Upper lobe of right lung (tissue), 1 donor: ENCODE results near the gene CDA. TPM values are rescaled to one million over a fixed set of nuclear protein-coding genes. Genes with fewer than 3 reads are reported as not detected.

ENCODE experiments used
- ATAC-seq: fragments of 200-7000 bp; cut with Tn5 transposase; one replicate; pipeline ENCODE4 v1.9.1; 2020; ENCODE audit warnings: mild to moderate bottlenecking, moderate library complexity
- DNase-seq: peaks from one replicate; pipeline ENCODE4 v3.0.0-alpha.2; 2020
- H3K27ac ChIP-seq: fragments of 200-600 bp; one replicate; pipeline ENCODE4 v1.8.0; 2022
- H3K27me3 ChIP-seq: fragments of 200-600 bp; one replicate; pipeline ENCODE4 v1.8.0; 2022; ENCODE audit warnings: mild to moderate bottlenecking
- H3K36me3 ChIP-seq: fragments of 200-600 bp; one replicate; pipeline ENCODE4 v1.8.0; 2022
- H3K4me1 ChIP-seq: fragments of 200-600 bp; one replicate; pipeline ENCODE4 v1.8.0; 2022
- H3K4me3 ChIP-seq: fragments of 200-600 bp; one replicate; pipeline ENCODE4 v1.8.0; 2022; ENCODE audit warnings: mild to moderate bottlenecking
- H3K9me3 ChIP-seq: fragments of 200-600 bp; one replicate; pipeline ENCODE4 v1.8.0; 2022
- intact Hi-C: fragments of 100-400 bp; cut with DNase I; formaldehyde crosslinking; loops from one replicate; pipeline ENCODE4 v1.11.0; 2022
- total RNA-seq: library from RNA; stranded (reverse); fragmentation: NEBNext Ultra II Directional; extraction: Animal tissue kit (Norgen Biotek cat#: 25700); gene quantifications from one replicate; pipeline ENCODE4 v1.2.1, GENCODE V29; 2021
- TF ChIP-seq, protein P1 (sequence below): fragments of 200-600 bp; IDR thresholded peaks from one replicate; pipeline ENCODE4 v1.8.0; 2022; ENCODE audit warnings: antibody characterized with exemption
- donor health status: DM: no; HTN: yes; CAD: no; lungs with severe emphysema.

Gene CDA
- total RNA-seq, 1 donor from 2014 or later, result 8.8 TPM

GRCh38 chr1:20658166-20658915 is 69.4 kb downstream of the CDA start:
- H3K4me3 ChIP-seq, result no peak overlapping the region
- ATAC-seq, result no peak
- peaks cover 62% of the 10 kb centered on the region for H3K36me3 ChIP-seq
- intact Hi-C loops, result no loop called here
- TF ChIP-seq, protein P1, sequence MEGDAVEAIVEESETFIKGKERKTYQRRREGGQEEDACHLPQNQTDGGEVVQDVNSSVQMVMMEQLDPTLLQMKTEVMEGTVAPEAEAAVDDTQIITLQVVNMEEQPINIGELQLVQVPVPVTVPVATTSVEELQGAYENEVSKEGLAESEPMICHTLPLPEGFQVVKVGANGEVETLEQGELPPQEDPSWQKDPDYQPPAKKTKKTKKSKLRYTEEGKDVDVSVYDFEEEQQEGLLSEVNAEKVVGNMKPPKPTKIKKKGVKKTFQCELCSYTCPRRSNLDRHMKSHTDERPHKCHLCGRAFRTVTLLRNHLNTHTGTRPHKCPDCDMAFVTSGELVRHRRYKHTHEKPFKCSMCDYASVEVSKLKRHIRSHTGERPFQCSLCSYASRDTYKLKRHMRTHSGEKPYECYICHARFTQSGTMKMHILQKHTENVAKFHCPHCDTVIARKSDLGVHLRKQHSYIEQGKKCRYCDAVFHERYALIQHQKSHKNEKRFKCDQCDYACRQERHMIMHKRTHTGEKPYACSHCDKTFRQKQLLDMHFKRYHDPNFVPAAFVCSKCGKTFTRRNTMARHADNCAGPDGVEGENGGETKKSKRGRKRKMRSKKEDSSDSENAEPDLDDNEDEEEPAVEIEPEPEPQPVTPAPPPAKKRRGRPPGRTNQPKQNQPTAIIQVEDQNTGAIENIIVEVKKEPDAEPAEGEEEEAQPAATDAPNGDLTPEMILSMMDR, result no peak
- DNase-seq, result no peak
- H3K4me1 ChIP-seq, result peaks cover 18% of the 10 kb centered on the region
- H3K27me3 ChIP-seq, result no peaks in the 10 kb centered on the region
- no peak overlapping the region for H3K27ac ChIP-seq
- no peaks in the 10 kb centered on the region for H3K9me3 ChIP-seq

DNA sequence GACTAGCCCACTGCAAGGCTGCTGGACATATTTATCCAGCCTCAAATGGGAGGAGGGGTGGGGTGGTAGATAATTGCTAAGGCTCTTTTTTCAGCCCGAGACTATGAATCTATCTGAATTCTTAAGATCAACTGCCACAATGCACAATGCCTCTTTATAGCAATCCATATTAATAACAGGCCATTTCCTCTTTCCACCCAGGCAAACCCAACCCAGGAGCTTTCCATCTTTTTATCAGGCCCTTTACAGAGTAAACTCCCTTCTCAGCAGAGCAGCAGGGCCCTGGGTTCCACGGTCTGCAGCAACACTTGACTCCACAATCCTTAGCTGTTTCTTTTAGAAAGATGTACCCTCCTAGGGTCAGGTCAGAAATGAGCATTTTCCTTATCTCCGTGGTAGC is 71.5 kb downstream of the CDA start:
- ATAC-seq, result no peak
- TF ChIP-seq, protein P1, result no peak
- H3K4me1 ChIP-seq, result peaks cover 18% of the 10 kb centered on the region
- intact Hi-C loops, result no loop called here
- H3K27ac ChIP-seq, result peak overlapping the region; percentile 82
- H3K36me3 ChIP-seq, result peaks cover 42% of the 10 kb centered on the region
- no peaks in the 10 kb centered on the region for H3K9me3 ChIP-seq
- peak overlapping the region; percentile 99 for H3K4me3 ChIP-seq
- no peaks in the 10 kb centered on the region for H3K27me3 ChIP-seq
- no peak for DNase-seq

DNA sequence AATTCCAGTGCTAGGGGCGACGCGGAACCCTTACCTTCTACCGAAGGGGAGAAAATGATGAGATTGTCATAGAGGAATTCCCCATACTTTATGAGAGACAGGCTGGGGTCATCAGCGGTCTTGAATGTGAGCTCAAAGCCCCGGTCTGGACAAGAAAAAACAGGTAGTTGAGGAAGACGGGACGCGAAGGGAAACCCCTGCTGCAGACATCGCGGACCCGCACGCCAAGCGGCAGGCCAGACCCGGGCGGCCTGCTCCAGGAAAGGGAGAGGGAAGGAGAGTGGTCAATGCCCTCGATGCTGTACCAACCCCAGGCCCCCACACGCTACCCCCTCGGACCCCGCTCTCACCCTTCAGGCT is 71.9 kb downstream of the CDA start:
- ATAC-seq (no peak), DNase-seq (no peak)
- Histone ChIP-seq H3K27ac (peak overlapping the region; percentile 82), H3K27me3 (no peaks in the 10 kb centered on the region), H3K36me3 (peaks cover 37% of the 10 kb centered on the region), H3K4me1 (peaks cover 18% of the 10 kb centered on the region), H3K4me3 (peak overlapping the region; percentile 99), H3K9me3 (no peaks in the 10 kb centered on the region)
- intact Hi-C loops, result no loop called here
- TF ChIP-seq, protein P1, result no peak

DNA sequence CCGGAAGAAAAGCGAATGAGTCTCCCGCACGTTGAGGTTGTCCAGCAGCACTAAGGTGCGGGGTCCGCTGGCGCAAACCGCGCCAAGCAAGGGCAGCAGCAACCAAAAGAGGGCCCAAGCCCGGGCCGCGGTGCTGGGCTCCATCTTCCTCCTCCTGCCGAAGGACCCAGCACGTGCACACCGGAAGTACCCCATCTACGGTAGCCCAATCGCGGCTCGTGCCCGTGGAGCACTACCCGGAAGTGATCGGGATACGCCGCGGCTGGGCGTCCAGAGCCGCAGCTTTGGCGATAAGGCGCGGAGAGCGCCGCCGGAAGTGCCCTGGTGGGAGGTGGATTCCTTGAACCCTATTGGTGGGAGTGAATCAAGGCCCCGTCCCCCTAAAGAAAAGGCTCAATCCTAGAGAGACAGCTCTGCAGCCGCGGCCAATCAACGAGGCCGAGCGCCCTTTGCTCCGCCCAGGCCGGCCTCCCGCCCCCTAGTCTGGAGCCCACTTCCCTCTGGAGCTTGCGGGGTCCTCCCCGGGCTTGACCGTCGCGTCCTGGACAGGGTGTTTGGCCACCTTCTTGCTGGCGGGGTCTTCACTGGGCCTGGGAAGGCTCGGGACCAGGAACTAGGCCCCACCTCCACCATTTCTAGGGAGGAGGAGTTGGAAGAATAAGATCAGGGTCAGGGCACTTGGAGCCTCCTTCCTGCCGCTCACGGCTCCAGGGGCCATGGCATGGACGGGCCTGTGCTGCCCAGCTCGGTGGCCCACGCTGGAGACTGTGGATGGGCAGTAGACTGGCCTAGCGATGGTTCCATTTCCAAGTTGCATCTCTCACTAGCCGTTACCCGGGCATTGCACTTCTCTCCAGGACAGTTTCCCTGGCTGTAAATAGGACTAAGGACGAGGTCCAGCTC is 72.6 kb downstream of the CDA start, which contains the start of gene DDOST:
Gene DDOST (minus strand): TSS at position 163 of the 903 bp plus-strand sequence. CDS start 19 bp downstream, at position 144.
- peak; percentile 98 for ATAC-seq
- no peaks in the 10 kb centered on the region for H3K9me3 ChIP-seq
- peaks cover 31% of the 10 kb centered on the region for H3K36me3 ChIP-seq
- TF ChIP-seq, protein P1, result peak; percentile 52
- intact Hi-C loops, result no loop called here
- DNase-seq, result peak; percentile 99
- peak within 1 kb of the TSS; percentile 87 for H3K27ac ChIP-seq
- H3K4me1 ChIP-seq, result peaks cover 18% of the 10 kb centered on the region
- peak within 1 kb of the TSS; percentile 99 for H3K4me3 ChIP-seq
- no peaks in the 10 kb centered on the region for H3K27me3 ChIP-seq

GRCh38 chr1:20662110-20662475 is 73.2 kb downstream of the CDA start:
- TF ChIP-seq, protein P1, result no peak

More at GRCh38 chr1:20662110-20662475, 73.2 kb downstream of the CDA start:
- no peak for ATAC-seq
- Histone ChIP-seq H3K36me3 (peaks cover 25% of the 10 kb centered on the region), H3K4me1 (peaks cover 18% of the 10 kb centered on the region), H3K27me3 (no peaks in the 10 kb centered on the region), H3K27ac (peak overlapping the region; percentile 87), H3K4me3 (peak overlapping the region; percentile 99), H3K9me3 (no peaks in the 10 kb centered on the region)
- DNase-seq, result no peak
- intact Hi-C loops, result no loop called here
